ENCODE measurements around the gene PPM1L. TPM values are rescaled to one million over a fixed set of nuclear protein-coding genes. Genes with fewer than 3 reads are reported as not detected.

PPM1L gene
- total and polyA plus RNA-seq, 9 donors = 2.2 to 12.1 (median 10.2) TPM

DNA sequence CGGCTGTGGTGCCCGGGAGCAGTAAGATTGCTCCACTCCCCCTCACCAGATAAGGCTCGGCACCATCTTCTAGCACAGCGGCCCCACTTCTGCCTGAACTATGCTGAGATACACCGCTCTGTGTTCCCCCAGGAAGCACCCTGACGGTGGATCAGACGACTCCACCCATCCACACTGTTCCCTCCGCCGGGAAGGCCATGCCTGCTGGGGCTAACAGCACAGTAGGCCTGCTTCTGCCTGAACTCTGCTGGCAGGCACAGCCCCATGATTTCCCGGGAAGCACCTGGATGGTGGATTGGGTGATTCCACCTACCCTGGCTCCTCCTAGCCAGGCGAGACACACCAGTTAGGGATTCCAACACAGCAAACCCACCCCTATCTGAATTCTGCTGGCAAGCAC, 36.3 kb upstream of the PPM1L start:
- intact Hi-C loops (cut with DNase I) = no loop called here
- DNase-seq = no peak
- Histone ChIP-seq H3K9me3 (no peaks in the 10 kb centered on the region), H3K4me1 (ENCODE audit: insufficient read depth) (no peaks in the 10 kb centered on the region), H3K27me3 (no peaks in the 10 kb centered on the region), H3K27ac (no peak overlapping the region), H3K36me3 (no peaks in the 10 kb centered on the region), H3K4me3 (no peak overlapping the region)
- whole genome bisulfite sequencing, 3 donors = 72 to 82% (median 75%) methylated on average over 11 of the region's 11 CpGs
- TF ChIP-seq EP300 (IDR thresholded peaks at IDR 0.05) (no peak), CTCF (IDR thresholded peaks at IDR 0.05) (no peak), POLR2A (IDR thresholded peaks at IDR 0.05) (no peak)

DNA sequence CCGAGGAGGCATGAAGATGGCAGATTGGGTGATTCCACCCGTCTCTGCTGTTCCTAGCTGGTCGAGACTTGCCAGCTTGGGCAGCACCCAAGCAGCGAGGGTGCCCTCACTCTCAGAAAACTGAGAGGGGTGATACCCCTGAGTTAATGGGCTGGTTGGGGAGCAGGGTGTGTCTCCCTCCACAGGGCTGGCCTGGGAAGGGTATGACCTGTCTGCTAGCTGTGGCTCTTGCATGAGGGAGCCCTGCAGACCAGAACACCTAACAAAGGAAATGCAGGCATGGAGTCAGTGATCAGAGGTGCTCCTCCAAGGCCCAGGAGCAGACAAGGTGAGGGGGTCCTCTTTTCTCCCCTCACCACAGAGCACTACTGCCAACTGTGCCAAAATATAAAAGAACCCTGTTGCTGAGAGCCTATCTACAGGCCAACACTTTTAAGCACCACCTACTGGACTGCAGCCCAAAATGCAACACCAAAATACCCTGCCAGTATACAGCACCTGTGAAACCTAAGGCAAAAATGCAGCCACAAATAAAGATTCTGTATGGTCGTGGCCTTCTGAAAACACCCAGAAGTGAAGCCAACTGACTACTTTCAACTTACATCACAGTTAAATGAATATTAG, 35.8 kb upstream of the PPM1L start:
- TF ChIP-seq CTCF (IDR thresholded peaks at IDR 0.05) (no peak), EP300 (IDR thresholded peaks at IDR 0.05) (no peak), POLR2A (IDR thresholded peaks at IDR 0.05) (no peak)

GRCh38 chr3:160722331-160722730, 33.7 kb upstream of the PPM1L start:
- intact Hi-C loops (cut with DNase I) = no loop called here

More for the DNA sequence above, 35.8 kb upstream of the PPM1L start:
- Histone ChIP-seq H3K27me3 (no peaks in the 10 kb centered on the region), H3K27ac (no peak overlapping the region), H3K36me3 (no peaks in the 10 kb centered on the region), H3K4me3 (no peak overlapping the region), H3K9me3 (no peaks in the 10 kb centered on the region), H3K4me1 (ENCODE audit: insufficient read depth) (no peaks in the 10 kb centered on the region)
- 84 to 87% (median 86%) methylated on average over 5 of the region's 5 CpGs for WGBS, 3 donors
- DNase-seq = no peak
- intact Hi-C loops (cut with DNase I) = no loop called here

DNA sequence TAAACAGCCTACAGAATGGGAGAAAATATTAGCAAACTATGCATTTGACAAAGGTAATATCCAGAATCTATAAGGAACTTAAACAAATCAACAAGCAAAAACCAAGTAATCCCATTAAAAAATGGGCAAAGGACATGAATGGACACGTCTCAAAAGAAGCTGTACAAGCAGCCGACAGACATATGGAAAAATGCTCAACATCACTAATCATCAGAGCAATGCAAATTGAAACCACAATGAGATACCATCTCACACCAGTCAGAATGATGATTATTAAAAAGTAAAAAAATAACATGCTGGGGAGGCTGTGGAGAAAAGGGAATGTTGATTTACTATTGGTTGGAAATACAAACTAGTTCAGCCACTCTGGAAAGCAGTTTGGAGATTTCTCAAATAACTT, 30.7 kb upstream of the PPM1L start:
- no peaks in the 10 kb centered on the region for H3K4me1 ChIP-seq (ENCODE audit: insufficient read depth)
- no peaks in the 10 kb centered on the region for H3K9me3 ChIP-seq
- no peak for DNase-seq
- no peak overlapping the region for H3K4me3 ChIP-seq
- intact Hi-C loops (cut with DNase I) = no loop called here
- WGBS, 3 donors = 78 to 83% (median 81%) methylated on average over 2 of the region's 2 CpGs
- H3K36me3 ChIP-seq = no peaks in the 10 kb centered on the region
- H3K27me3 ChIP-seq = no peaks in the 10 kb centered on the region
- H3K27ac ChIP-seq = no peak overlapping the region
- TF ChIP-seq POLR2A (IDR thresholded peaks at IDR 0.05) (no peak), EP300 (IDR thresholded peaks at IDR 0.05) (no peak), CTCF (IDR thresholded peaks at IDR 0.05) (no peak)

More at GRCh38 chr3:160722331-160722730, 33.7 kb upstream of the PPM1L start:
- Histone ChIP-seq H3K27ac (no peak overlapping the region), H3K36me3 (no peaks in the 10 kb centered on the region), H3K9me3 (no peaks in the 10 kb centered on the region), H3K4me3 (no peak overlapping the region), H3K4me1 (ENCODE audit: insufficient read depth) (no peaks in the 10 kb centered on the region), H3K27me3 (no peaks in the 10 kb centered on the region)
- no peak for TF ChIP-seq POLR2A (IDR thresholded peaks at IDR 0.05)
- TF ChIP-seq EP300 (IDR thresholded peaks at IDR 0.05) = no peak
- TF ChIP-seq CTCF (IDR thresholded peaks at IDR 0.05) = no peak
- no peak for DNase-seq
- 75 to 81% (median 80%) methylated on average over 2 of the region's 2 CpGs for WGBS, 3 donors

All from ovary (tissue), 9 donors.